Caco-2 (cell line): ENCODE data around the gene ACADVL. TPM values are rescaled to one million over a fixed set of nuclear protein-coding genes. Genes with fewer than 3 reads are reported as not detected.

Source experiments
- BruUV-seq: library from RNA; stranded (reverse); fragments of 400-500 nt; replicated peaks from 2 replicates; lab custom pipeline; 2021; lab: Mats Ljungman, UMichigan
- CTCF ChIA-PET: fragments of 300-600 bp; sonication (Branson Sonifier 250); formaldehyde crosslinking; loops from one replicate; lab custom pipeline; 2022; ENCODE audit warnings: antibody characterized with exemption; lab: Charles Lee
- POLR2A ChIA-PET: fragments of 300-600 bp; sonication (Branson Sonifier 250); formaldehyde crosslinking; loops from one replicate; lab custom pipeline; 2022; ENCODE audit warnings: antibody characterized with exemption; lab: Charles Lee
- DNase-seq, 2 experiments: peaks; one replicate each; pipeline versions ENCODE4 v3.0.0 to v3.0.0-alpha.2; 2020 to 2022
- H3K27me3 ChIP-seq: replicated peaks from 2 replicates; pipeline ENCODE4 v1.6.0; 2011; ENCODE audit warnings: low read length; ENCODE audit not compliant: control insufficient read depth, insufficient read depth
- H3K36me3 ChIP-seq: 2 replicates; pipeline ENCODE4 v1.5.1; 2011; ENCODE audit warnings: low read length; ENCODE audit not compliant: control insufficient read depth, insufficient read depth
- H3K4me1 ChIP-seq: fragments of 250-450 bp; sonication (Bioruptor Pico); 2 replicates; pipeline ENCODE4 v1.5.1; 2020; ENCODE audit warnings: mild to moderate bottlenecking
- H3K4me3 ChIP-seq: 2 replicates; pipeline ENCODE4 v1.5.1; 2011; ENCODE audit warnings: low read depth, mild to moderate bottlenecking, control low read depth, low read length
- H3K9me3 ChIP-seq: fragments of 250-450 bp; sonication (Bioruptor Pico); 2 replicates; pipeline ENCODE4 v1.5.1; 2020; ENCODE audit warnings: mild to moderate bottlenecking, moderate library complexity
- H3K27ac Mint-ChIP-seq: one replicate; pipeline ENCODE4 v1.8.0; 2022; ENCODE audit warnings: mixed read lengths; ENCODE audit not compliant: unreplicated experiment
- H3K27me3 Mint-ChIP-seq: one replicate; pipeline ENCODE4 v1.8.0; 2022; ENCODE audit warnings: mixed read lengths; ENCODE audit not compliant: insufficient read depth, unreplicated experiment
- H3K36me3 Mint-ChIP-seq: one replicate; pipeline ENCODE4 v1.8.0; 2022; ENCODE audit warnings: mild to moderate bottlenecking, mixed read lengths; ENCODE audit not compliant: insufficient read depth, unreplicated experiment
- H3K4me1 Mint-ChIP-seq: one replicate; pipeline ENCODE4 v1.8.0; 2022; ENCODE audit warnings: low read depth, mixed read lengths; ENCODE audit not compliant: unreplicated experiment
- H3K4me3 Mint-ChIP-seq: one replicate; pipeline ENCODE4 v1.8.0; 2022; ENCODE audit warnings: mild to moderate bottlenecking, moderate library complexity, mixed read lengths; ENCODE audit not compliant: unreplicated experiment
- H3K9me3 Mint-ChIP-seq: one replicate; pipeline ENCODE4 v1.8.0; 2022; ENCODE audit warnings: mixed read lengths; ENCODE audit not compliant: unreplicated experiment
- CTCF ChIP-seq, 2 experiments: fragments of 200-600 bp in 1 of 2; IDR thresholded peaks; 1 replicate in 1 of 2; 2 replicates in 1 of 2; pipeline versions ENCODE4 v1.5.1 to v1.8.0; 2011 to 2022; ENCODE audit warnings: antibody characterized with exemption in 1 of 2, control low read depth in 1 of 2, inconsistent platforms in 1 of 2, low read depth in 1 of 2, low read length in 1 of 2, mild to moderate bottlenecking in 1 of 2, moderate library complexity in 1 of 2; ENCODE audit not compliant: insufficient read depth in 1 of 2, severe bottlenecking in 1 of 2, unreplicated experiment in 1 of 2
- intact Hi-C: fragments of 100-400 bp; cut with micrococcal nuclease; formaldehyde crosslinking; loops from one replicate; pipeline ENCODE4 v1.10.0; 2022; ENCODE audit not compliant: unreplicated experiment
- total RNA-seq: library from RNA; stranded (reverse); gene quantifications from 2 replicates; pipeline ENCODE4 v1.2.3, GENCODE V29; 2022

ACADVL gene
- total RNA-seq, 1 experiment from 2014 or later, result 133 TPM

DNA sequence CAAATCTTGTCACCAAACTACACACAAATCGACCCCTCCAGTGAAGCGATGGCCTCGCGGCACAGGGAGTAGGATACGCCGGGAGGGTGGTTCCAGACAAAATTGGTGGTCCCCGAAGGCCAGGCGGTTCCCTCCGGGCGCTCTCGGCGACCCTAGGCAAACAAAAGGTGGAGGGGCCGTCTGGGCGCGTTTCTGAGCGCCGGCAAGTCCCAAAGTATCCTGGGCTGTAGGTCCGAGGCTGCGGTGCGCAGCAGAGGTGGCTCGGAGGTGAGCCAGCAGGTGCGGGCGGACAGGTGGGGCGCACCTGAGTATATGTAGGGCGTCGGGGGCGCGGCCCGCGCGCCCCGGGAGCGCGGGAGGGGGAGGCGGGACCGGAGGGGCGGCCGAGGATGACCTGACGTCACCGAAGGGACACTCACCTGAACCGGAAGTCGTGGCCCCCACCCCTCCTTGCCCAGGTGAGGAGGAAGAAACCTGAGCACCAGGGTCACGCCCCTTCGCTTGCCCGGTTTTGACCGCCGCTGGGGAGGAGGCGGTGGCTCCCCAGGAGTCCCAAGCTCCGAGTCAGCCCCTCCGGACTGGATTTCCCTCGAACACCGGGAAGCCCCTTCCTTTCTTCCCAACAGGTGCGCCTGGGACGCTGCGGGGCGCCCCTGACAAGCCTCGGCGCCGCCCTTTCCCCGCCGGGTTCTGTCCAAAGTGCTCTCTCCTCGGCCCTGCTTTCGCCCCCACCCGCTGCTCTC, 42.6 kb downstream of the ACADVL start, which contains the start of gene CLDN7:
Gene CLDN7 (minus strand): TSS at position 287 of the 743 bp plus-strand sequence. CDS start 435 bp downstream, outside the sequence.
- peak in 1 of 2 experiments; percentile 46 for TF ChIP-seq CTCF (IDR thresholded peaks at IDR 0.05; ENCODE audit: insufficient read depth in 1 of 2, low read depth in 1 of 2, low read length in 1 of 2, severe bottlenecking in 1 of 2, unreplicated experiment in 1 of 2)
- Mint-ChIP-seq H3K4me1 (peaks cover 9% of the 10 kb centered on the region), H3K27me3 (no peaks in the 10 kb centered on the region), H3K4me3 (peak within 1 kb of the TSS; percentile 99), H3K27ac (peak within 1 kb of the TSS; percentile 97), H3K36me3 (peaks cover 63% of the 10 kb centered on the region), H3K9me3 (no peaks in the 10 kb centered on the region)
- peak; percentile 92 to 95 for DNase-seq
- no TSS peak for BruUV-seq
- H3K4me3 ChIP-seq, result peak within 1 kb of the TSS; percentile 98
- CTCF ChIA-PET, result no interaction called here
- peaks cover 26% of the 10 kb centered on the region for H3K4me1 ChIP-seq
- H3K9me3 ChIP-seq, result no peaks in the 10 kb centered on the region
- intact Hi-C loops, result no loop called here
- peaks cover 2% of the 10 kb centered on the region for H3K36me3 ChIP-seq
- POLR2A ChIA-PET, result interaction anchor here (0.7 kb wide), 1 partner anchor 237 kb away, joined by 4 read pairs; no protein-coding TSS in a partner anchor
- no peaks in the 10 kb centered on the region for H3K27me3 ChIP-seq

DNA sequence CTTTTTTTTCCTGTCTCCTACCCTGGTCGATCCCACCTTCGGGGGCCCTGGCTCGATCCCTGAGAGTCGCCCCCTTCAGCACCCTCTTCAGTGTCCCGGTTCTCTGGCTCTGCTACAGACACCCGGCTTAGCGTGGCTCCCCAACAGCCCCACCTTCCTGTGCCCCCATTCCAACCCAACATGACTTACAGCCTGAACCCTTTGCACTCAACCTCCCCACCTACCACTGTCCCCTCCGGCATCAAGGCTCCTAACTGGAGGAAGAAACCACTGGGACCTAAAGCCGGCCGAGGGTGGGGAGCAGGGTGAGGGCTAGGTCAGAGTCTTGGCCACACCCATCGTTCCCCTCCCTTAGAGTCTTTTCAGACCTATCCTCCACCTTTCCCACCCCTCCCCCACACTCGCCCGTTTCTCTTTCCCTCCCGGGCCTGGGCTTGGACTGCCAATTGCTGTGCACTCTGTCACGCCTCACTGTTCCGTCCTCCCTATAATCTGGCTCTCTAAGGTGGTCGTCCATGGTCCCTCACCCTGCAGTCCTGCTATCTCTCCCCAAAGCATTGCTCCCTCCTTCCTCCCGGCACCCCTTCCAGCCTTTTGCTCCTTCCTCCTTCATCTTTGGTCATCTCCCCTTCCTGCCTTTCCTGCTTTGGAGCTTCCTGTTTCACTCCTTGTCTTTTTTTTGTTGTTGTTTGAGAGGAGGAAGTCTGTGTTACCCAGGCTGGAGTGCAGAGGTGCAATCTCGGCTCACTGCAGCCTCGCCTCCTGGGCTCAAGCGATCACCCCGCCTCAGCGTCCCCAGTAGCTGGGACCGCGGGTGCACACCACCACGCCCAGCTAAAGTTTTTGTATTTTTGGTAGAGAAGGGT, 43.4 kb downstream of the ACADVL start:
- Mint-ChIP-seq H3K4me3 (peak overlapping the region; percentile 99), H3K36me3 (peaks cover 56% of the 10 kb centered on the region), H3K9me3 (no peaks in the 10 kb centered on the region), H3K27ac (peak overlapping the region; percentile 97), H3K4me1 (peaks cover 9% of the 10 kb centered on the region), H3K27me3 (no peaks in the 10 kb centered on the region)
- TF ChIP-seq CTCF (IDR thresholded peaks at IDR 0.05; ENCODE audit: insufficient read depth in 1 of 2, low read depth in 1 of 2, low read length in 1 of 2, severe bottlenecking in 1 of 2, unreplicated experiment in 1 of 2), result no peak
- ChIA-PET CTCF (no interaction called here), POLR2A (interaction anchor here (0.7 kb wide), 2 partner anchors 131 to 359 kb away, joined by 5 to 7 read pairs; partner anchors contain the start of gene PLSCR3)
- peak overlapping the region; percentile 61 for H3K4me3 ChIP-seq
- intact Hi-C loops, result no loop called here
- H3K9me3 ChIP-seq, result no peaks in the 10 kb centered on the region
- TSS peak; percentile 11 for BruUV-seq
- no peaks in the 10 kb centered on the region for H3K27me3 ChIP-seq
- H3K36me3 ChIP-seq, result peaks cover 2% of the 10 kb centered on the region
- peaks cover 26% of the 10 kb centered on the region for H3K4me1 ChIP-seq
- peak; percentile 65 to 82 for DNase-seq

DNA sequence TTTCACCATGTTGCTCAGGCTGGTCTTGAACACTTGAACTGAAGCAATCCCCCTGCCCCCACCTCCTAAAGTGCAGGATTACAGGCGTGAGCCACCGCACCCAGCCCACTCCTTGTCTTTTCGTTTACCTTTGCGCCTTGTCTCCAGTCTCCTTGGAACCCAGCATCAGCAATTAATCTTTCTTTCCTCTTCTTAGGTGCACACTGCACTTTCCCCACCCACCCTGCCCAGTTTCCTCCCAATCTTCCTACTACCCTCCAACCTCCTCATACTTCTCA, 44.0 kb downstream of the ACADVL start:
- Histone ChIP-seq H3K4me3 (peak overlapping the region; percentile 61), H3K36me3 (peaks cover 2% of the 10 kb centered on the region), H3K27me3 (no peaks in the 10 kb centered on the region), H3K4me1 (peaks cover 25% of the 10 kb centered on the region), H3K9me3 (no peaks in the 10 kb centered on the region)
- no peaks in the 10 kb centered on the region for H3K27me3 Mint-ChIP-seq
- BruUV-seq, result no TSS peak
- peaks cover 9% of the 10 kb centered on the region for H3K4me1 Mint-ChIP-seq
- H3K4me3 Mint-ChIP-seq, result peak overlapping the region; percentile 99
- no peak for DNase-seq
- H3K27ac Mint-ChIP-seq, result peak overlapping the region; percentile 97
- H3K36me3 Mint-ChIP-seq, result peaks cover 50% of the 10 kb centered on the region
- POLR2A ChIA-PET, result interaction anchor here (0.7 kb wide), 2 partner anchors 130 to 358 kb away, joined by 5 to 7 read pairs; partner anchors contain the start of gene PLSCR3
- TF ChIP-seq CTCF (IDR thresholded peaks at IDR 0.05; ENCODE audit: insufficient read depth in 1 of 2, low read depth in 1 of 2, low read length in 1 of 2, severe bottlenecking in 1 of 2, unreplicated experiment in 1 of 2), result no peak
- no peaks in the 10 kb centered on the region for H3K9me3 Mint-ChIP-seq
- CTCF ChIA-PET, result no interaction called here
- intact Hi-C loops, result no loop called here
